PC-9 (cell line): ENCODE measurements around the gene CPEB2.

Experiments used
- CTCF ChIP-seq: fragments of 200-600 bp; sonication (generic); conservative IDR thresholded peaks from 2 replicates; pipeline ENCODE4 v1.6.1; 2017; ENCODE audit warnings: mixed run types, antibody characterized with exemption, mild to moderate bottlenecking, moderate library complexity
- EZH2 ChIP-seq: fragments of 200-600 bp; sonication (generic); IDR thresholded peaks from 2 replicates; pipeline ENCODE4 v1.8.0; 2017; ENCODE audit warnings: antibody characterized with exemption, low read depth

GRCh38 chr4:15075875-15076274, 73.6 kb downstream of the CPEB2 start:
- TF ChIP-seq CTCF (no peak), EZH2 (no peak)
